Stimulated activated naive CD4-positive, alpha-beta T cell (primary cell): Measurements from ENCODE around the gene NUP93.

Experiments used
- DNase-seq, 6 experiments: peaks; one replicate each; lab custom pipeline; 2025; lab: John Stamatoyannopoulos, UW

The NUP93 gene

DNA sequence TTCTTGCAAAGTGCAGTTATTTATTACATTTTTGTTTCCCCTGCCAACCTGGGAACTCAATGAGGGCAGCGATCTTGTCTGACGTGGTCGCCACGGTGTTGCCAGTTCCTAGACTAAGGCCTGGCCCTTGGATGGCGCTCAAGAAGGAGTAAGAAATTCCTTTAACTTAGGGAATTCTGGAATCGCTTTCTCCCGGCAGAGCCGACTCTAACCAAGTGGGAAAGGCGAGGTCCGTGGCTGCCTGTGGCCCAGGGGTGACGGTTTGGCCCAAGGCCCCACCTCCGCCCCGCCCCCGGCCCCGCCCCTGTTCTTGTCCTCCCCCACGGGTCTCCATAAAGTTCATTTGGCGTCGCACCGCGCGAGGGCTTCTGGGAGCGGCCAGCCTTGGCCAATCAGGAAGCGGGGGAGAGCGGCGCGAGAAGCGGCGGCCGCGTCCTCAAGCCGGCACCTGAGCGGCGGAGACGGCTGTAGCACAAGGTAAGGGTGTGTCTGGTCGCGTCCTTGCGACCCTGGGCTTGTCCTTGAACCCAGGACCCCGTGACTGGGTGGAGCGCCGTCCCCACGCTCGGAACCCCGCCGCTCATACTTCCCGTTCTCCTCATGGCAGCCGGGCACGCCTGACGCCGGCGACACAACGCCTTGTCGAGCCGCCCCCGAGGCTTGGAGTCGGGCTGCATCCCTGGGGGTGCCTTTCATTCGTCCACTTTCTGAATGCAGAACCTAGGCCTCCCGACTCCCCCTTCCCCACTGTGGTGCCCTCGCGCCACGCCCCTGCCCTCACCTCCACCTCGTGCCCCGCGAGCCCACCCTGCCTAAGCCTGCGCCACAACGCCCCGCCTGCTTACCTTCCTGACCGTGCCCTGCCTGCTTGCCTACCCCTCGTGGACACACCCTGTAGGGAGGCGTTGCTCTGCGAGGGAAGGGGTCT lies at the start of gene NUP93:
TSS of gene NUP93 (plus strand) at position 395 of the 928 bp plus-strand sequence. CDS start 18,119 bp downstream, outside the sequence.
- peak; percentile 84 to 91 (median 90) for DNase-seq

DNA sequence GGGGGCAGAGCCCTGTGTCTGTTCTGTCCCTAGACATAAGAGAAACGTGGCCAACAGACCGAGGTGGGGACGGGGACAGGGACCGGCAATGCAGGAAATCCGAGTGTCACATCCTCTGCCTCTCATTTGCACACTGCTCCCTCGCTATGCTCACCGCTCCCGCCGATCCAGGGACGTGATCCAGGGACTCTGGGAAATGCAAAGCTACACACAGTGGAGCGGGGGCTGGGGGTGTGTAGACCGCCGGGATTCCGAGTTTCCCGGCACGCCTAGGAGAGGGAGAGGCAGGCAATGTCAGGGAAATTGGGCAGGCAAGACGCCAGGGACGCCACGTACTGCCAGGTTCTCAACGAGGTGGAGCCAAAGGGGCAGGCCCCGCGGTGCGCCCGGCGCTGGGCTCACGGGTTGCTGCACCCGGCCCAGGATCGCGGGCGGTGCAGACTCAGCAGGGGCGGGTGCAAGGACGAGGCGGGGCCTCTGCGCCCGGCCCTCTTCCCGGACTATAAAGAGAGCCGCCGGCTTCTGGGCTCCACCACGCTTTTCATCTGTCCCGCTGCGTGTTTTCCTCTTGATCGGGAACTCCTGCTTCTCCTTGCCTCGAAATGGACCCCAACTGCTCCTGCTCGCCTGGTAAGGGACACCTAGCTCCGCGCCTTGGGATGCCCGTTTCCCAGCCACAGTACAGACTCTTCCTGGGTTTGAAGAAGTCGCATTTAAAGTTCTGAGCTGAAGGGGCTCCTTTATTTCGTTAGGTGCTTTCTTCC lies 47.8 kb upstream of the NUP93 start, which contains the start of gene MT1X:
TSS of gene MT1X (plus strand) at position 532 of the 764 bp plus-strand sequence. CDS start at position 603, 71 bp downstream.
- DNase-seq: peak; percentile 76 to 93 (median 80)

DNA sequence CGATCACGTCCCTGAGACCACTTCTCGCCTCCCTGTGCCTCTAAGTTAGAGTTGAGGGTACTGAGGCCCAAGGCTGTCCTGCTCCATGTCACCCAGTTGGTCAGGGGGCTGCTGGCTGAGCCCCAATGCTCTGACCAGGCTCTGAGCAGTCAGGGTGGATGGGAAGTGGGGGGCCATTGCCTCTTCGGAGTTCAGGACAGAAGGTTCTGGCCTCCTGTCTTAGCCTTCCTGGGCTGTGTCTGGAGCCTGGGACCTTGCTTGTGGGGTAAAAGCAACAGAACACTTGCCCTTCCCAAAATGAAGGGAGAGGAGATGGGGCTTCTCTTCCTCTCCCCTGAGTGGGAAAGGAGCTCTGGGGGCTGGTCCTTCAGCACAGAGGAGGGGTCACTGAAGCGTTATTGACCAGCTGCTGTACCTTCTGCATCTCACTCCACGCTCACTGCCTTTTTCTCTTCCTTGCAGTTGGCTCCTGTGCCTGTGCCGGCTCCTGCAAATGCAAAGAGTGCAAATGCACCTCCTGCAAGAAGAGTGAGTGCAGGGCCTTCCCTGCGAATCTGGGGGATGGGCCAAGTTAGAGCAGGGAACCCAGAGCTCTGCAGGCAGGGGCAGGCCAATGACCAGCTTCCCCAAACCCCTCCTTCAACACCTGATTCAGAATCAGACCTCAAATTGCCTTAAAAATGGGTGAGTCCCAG lies 47.1 kb upstream of the NUP93 start:
- peak in 1 of 6 experiments; percentile 45 for DNase-seq

DNA sequence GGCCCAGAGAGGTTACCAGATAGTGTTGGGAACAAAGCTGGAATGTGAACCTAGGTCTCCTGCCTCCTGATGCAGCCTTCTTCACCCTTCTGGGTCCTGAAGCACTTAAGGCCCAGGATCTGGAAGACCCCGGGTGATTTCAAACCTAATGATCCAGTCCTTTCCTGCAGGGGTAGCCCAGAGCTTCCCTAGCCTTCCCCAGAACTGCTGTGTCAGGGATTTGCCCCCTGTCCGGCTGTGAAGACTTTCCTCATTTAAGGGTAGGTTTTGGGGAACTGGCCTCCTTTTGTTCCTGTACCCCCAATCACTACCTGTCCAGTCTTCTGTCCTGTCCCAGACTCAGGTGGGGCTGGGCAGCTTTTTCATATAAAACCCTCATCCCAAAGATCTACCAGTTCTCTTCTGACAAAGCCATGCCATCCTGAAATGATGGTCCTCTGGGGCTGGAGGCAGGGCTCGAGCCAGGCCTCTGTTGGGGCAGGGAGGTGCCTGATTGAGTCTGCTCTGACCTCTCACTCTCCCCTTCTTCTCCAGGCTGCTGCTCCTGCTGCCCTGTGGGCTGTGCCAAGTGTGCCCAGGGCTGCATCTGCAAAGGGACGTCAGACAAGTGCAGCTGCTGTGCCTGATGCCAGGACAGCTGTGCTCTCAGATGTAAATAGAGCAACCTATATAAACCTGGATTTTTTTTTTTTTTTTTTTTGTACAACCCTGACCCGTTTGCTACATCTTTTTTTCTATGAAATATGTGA lies 46.3 kb upstream of the NUP93 start:
- DNase-seq: no peak

DNA sequence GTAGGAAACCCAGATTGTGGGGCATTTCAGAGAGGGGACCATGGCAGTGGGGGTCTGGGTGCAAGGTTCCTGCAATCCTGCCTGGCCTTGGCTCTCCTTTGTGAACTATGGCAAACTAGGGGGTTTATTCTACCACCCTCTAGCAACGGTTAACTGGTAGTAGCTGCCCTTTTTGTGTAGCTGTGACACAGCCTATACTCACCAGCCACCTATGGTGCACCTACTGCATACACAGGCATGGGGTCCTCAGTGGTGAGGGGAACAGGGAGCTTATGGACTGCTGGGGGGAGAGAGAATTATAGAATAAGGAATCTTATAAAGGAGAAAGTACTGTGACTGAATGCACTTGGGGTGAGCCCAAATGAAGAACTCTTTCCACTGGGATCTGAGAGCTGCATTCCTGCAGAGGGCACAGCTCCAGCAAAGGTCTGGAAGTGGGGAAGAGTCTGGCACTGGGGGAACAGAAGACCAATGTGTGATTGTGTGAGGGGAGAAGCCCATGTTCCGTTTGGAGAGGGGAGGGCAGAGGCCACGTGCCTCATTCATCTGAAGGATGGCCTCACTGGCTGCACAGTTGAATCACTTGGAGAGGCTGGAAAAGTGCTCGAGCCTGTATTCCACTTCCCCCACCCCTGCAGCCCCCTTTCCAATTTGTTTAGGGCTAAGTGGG lies 45.5 kb upstream of the NUP93 start:
- DNase-seq: no peak

DNA sequence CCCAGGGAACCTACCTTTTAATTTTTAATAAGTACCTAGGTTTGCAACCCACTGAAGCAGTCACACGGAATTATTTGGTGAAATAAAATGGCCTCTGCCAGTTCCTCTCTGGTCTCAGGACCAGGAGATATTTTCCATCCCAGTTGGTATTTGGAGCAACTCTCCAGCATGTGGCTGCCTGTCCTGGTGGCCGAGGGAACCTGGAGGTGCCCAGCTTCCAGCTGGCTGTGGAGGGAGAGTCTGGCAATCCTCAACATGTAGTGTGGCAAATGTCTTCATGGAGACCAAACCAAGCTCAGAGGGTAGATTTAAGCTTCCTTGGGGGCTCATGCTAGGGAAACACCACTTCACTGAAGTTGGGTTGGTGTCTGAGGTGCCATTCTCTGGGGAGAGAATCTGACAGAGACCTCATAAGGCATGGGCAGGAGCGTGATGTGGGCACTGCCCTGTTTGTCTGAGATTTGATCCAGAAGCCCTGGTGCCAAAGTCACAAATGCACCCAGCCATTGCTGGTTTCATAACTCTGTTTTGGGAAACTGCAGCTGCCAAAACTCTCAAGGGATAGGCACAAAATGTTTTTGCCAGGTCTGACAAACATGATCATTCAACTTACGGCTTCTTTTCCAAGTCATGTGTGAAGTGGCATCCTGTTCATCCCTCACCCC lies 44.9 kb upstream of the NUP93 start:
- no peak for DNase-seq

DNA sequence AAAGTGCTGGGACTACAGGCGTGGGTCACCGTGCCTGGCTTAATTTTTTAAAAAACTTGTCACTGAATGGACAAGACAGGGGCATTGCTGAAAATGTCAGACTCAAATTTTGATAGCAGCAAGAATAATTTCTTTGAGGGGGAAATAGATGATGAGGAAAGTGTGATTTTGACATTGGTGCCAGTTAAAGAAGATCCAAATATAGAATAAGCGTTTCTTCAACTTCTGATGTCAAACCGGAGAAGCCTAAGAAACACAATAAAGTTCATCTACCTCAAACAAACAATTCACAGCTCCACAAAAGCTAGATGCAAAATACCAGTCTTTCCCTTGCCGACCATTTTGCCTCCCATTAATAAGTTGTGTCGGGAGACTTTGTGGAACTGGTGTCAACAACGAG lies 43.2 kb upstream of the NUP93 start:
- DNase-seq: no peak

DNA sequence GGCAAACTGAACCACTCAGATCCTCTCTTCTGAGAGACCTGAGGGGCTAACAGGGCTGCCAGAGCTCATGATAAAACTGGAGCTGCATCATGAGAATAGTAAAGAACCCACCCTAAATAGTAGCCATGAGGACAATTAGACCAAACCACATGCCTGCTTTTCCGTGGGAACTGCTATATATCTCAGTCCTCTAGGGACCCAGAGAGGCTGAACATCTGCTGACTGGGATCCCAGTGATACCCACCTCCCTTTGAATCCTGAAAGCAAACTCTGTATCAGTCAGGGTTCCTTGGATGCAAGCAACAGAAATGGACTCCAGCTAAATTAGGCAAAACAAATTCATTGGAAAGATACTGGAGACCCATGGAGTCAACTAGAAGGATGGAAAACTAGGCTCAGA lies 41.2 kb upstream of the NUP93 start:
- DNase-seq: no peak

DNA sequence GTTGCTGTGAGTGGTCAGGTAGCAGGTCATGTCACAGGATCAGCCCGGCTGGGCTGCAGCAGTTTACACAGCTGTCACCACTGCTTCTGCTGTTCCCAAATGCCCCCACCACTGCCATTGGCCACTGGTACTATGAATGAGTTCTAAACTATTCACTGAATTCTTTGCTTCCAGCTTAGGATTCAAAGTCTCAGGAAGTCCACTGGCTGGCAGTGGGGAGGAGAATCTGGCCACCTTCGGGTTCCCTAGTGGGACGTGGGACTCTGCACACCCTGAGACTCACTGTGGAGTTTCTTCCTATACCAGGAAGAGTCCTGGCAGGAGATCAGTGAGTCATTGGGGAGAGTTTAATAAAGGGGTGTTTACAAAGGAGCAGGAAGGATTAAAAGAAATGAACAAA lies 40.8 kb upstream of the NUP93 start:
- DNase-seq: no peak

DNA sequence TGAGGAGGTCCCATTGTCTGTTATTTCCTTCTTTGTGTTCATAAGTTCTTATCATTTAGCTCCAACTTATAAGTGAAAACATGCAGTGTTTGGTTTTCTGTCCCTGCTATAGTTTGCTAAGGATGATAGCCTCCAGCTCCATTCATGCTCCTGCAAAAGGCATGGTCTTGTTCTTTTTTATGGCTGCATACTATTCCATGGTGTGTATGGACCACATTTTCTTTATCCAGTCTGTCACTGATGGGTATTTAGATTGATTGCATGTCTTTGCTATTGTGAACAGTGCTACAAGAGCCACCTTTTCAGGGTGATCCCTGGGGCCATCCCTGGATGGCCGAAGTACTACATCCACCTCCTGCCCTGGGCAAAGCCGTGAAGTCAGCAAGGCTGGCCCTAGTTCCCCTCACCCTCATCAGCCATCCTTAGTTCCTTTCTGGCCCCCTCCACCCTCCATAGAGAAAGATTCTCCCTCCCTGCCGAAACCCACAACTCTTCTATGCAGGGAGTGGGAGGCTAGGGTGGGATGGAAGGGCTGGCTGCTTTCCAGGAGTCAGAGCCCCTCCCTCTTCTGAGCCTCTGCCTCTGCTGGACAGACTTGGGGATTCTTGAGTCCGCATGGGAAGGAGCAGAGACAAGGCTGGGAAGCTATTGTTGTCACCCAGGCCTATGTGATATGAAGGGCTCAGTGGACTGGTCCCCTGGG lies 39.4 kb upstream of the NUP93 start:
- DNase-seq: no peak

DNA sequence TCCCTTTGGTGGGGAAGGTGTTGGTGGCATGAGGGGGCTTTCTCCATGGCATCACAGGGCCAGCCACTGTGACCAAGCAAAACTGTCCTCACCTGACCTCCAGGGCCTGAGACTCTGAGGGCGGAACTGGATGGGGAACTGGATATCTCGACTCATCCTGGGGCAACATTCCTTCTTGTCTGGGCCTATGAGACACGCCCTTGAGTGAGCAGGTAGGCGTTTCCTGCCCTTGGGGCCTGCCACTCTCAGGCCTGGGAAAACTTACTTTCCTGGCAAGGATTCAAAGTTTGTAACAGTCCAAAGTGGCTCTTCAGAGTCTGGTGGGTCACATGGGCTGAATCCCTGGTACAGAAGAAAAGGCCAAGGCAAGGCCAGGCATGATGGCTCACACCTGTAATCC lies 38.0 kb upstream of the NUP93 start:
- DNase-seq: no peak

DNA sequence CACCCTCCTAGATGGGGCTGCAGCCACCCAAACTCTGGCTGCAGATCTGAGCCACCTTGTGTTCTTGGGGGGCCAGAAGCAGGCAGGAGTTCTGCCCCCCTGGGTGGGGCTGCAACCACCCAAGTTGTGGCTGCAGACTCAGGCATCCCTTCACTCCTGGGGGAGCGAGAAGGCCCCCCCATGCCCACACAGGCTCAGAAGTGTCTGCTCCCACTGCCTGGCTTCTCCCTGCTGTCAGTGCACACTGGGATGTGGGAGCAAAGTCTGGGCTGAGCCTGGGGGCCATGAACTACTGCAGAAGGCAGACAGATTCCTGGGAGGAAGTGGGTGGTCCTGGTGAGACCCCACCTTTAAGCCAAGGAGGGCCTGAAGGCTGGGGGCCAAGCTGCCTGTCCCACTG lies 34.7 kb upstream of the NUP93 start:
- no peak for DNase-seq

DNA sequence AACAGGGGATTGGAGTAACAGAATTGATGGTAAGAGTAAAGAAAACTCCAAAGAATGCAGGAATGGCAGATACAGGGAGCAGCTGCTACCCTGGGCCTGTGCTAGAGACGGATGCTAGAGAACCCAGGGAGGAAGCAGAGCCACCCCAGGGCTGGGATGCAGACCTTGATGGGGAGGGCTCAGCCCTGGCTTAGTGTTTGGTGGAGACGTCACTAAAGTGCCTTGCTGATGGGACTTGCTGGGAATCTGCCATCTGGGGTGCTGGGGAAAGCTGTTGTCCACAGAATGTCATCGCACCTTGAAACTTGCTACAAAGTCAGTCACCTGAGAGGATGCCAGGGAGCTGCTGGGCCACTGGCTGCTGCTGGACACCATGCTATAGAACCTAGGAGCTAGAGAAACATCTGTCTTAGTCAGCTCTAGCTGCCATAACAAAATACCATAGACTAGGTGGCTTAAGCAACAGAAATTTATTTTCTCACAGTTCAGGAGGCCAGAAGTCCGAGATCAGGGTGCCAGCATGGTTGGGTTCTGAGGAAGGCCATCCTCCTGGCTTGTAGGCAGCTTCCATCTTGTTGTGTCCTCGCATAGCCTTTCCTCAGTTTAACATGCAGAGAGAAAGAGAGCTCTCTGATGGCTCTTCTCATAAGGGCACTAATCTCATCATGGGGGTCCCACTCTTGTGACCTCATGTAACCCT lies 32.3 kb upstream of the NUP93 start:
- DNase-seq: no peak

DNA sequence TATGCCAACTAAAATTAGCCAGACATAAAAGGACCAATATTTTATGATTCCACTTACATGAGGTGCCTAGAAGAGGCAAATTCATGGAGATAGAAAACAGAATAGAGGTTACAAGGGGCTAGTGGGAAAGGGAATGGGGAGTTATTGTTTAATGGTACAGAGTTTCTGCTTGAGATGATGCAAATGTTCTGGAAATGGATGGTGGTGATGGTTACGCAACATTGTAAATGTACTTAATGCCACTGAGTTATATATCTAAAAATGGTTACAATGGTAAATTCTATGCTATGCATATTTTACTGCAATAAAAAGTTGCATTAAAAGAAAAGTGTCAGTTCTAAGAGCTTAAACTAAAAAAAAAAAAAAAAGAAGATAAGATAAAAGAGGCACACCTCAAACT lies 29.7 kb upstream of the NUP93 start:
- no peak for DNase-seq

DNA sequence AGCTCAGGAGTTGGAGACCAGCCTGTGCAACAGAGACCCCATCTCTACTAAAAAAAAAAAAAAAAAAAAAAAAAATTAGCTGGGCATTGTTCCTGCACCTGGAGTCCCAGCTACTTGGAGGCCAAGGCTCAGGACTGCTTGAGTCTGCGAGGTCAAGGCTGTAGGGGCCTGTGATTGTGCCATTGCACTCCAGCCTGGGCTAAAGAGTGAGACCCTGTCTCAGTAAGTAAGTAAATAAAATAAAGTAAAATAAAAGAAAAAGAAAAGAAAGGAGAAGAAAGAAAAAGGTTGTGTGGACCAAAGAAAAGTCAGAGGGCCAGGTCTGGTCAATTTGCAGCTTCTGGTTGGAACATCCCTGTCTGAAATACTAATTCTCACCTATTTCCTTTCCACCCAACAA lies 29.3 kb upstream of the NUP93 start:
- DNase-seq: no peak

DNA sequence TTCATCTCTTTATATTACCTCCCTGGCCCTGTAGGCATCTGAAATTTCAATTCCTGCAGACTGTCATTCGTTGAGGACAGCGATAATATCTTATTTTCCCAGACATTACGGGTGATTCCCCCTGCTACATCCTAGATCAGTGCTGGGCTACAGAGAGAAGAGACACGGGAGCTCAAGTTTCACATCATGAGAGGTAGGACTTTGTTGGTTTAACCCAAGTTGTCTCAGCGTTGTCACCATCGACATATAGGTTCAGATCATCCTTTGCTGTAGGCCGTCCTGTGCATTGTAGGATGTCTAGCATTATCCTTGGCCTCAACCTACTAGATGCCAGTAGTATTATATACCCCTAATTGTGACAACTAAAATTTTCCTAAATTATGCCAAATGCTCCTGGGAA lies 28.4 kb upstream of the NUP93 start:
- no peak for DNase-seq

DNA sequence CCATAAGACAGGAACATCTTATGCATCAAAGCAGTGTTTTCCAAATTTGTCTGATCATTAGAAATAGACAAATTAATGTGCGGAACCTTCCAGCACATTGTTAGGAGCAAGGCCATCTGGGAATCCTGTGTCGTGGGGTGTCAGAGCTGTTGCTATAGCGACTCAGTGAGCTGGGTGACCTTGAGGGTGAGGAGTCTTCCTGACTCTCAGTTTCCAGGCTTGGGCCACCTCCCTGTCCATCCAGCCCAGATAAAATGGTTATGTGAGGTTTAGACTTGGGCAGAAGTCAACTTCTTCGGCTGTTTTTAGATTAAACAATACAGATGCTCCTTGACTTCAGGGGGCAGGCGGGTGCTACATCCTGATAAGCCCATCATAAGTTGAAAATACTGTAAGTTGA lies 27.1 kb upstream of the NUP93 start:
- DNase-seq: no peak

DNA sequence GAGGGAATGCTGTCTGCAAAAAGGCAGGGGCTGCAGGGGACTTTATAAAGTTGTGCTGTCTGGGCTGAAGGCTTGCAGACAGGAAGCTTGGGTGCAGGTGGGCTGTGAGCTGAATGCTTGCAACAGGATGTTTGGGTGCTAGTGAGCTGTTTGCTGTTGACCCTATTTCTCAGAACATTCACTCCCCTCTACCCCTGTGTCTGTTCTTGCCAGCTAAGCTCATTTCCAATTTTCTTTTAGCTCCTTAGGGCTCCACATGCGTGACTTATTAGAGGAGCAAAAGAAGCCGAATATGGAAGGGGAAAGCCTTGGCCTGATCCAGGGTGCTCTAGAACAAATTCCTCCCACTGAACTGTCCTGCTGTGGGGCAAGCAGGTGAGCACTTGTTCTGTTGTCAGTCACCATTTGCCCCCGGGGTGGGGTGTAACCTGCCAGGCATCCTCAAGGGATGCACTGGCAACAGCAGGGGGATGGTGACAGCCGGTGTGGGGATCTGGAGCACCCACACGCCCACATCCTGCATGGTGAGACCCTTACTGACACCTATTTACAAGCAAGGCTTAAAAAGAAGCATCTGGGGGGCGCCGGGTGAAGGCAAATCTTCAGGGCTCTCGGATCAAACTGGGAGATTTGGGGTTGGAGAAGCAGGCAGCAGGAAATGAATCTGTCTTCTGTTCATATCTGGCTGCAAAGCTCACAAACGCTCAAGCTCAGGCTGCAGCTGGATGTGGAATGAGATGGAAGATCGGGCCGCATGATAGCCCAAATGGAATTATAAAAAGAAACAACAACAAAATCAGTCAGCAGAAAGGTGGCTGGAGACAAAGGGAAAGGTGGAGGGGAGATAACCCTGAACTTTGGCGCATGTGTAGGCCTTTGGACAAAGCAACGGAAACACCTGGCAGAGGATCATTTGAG lies 21.1 kb upstream of the NUP93 start:
- DNase-seq: peak in 4 of 6 experiments; percentile 4 to 60 (median 38)
